Liver (tissue), 3 donors: ENCODE measurements around the gene NOS1AP.

ENCODE experiments used
- EGR1 ChIP-seq, 2 donors: IDR thresholded peaks; 2 replicates each; pipeline ENCODE4 v1.6.1; 2016 to 2018; ENCODE audit warnings: antibody characterized with exemption in 2 of 2, low read depth in 2 of 2
- GABPA ChIP-seq, 2 donors: IDR thresholded peaks in 1 of 2; conservative IDR thresholded peaks in 1 of 2; 2 replicates each; pipeline ENCODE4 v1.6.1; 2016; ENCODE audit warnings: antibody characterized with exemption in 2 of 2, mild to moderate bottlenecking in 1 of 2, moderate library complexity in 1 of 2
- JUND ChIP-seq, 2 donors: IDR thresholded peaks; 2 replicates each; pipeline ENCODE4 v1.6.1; 2016; ENCODE audit warnings: antibody characterized with exemption in 2 of 2
- NR2F2 ChIP-seq: IDR thresholded peaks from 2 replicates; pipeline ENCODE4 v1.6.1; 2016; ENCODE audit warnings: antibody characterized with exemption
- REST ChIP-seq: IDR thresholded peaks from 2 replicates; pipeline ENCODE4 v1.6.1; 2016; ENCODE audit warnings: antibody characterized with exemption, mild to moderate bottlenecking
- RXRA ChIP-seq, 2 donors: IDR thresholded peaks; 2 replicates each; pipeline ENCODE4 v1.6.1; 2017 to 2018; ENCODE audit warnings: antibody characterized with exemption in 2 of 2, mild to moderate bottlenecking in 1 of 2
- SP1 ChIP-seq: IDR thresholded peaks from 2 replicates; pipeline ENCODE4 v1.6.1; 2018; ENCODE audit warnings: antibody characterized with exemption, mild to moderate bottlenecking
- TAF1 ChIP-seq: conservative IDR thresholded peaks from 2 replicates; pipeline ENCODE4 v1.6.1; 2016; ENCODE audit warnings: antibody characterized with exemption, mild to moderate bottlenecking
- YY1 ChIP-seq: IDR thresholded peaks from 2 replicates; pipeline ENCODE4 v1.6.1; 2016; ENCODE audit warnings: antibody characterized with exemption, mild to moderate bottlenecking
- TF ChIP-seq, protein P1 (sequence below): fragments of 150-350 bp; IDR thresholded peaks from 2 replicates; pipeline ENCODE4 v1.5.1; 2017; ENCODE audit warnings: improper control_type of control experiment, low read depth, low read length; ENCODE audit not compliant: missing input control
- TF ChIP-seq, protein P2 (sequence below): IDR thresholded peaks from 2 replicates; pipeline ENCODE4 v1.6.1; 2016; ENCODE audit warnings: antibody characterized with exemption
- TF ChIP-seq, protein P3 (sequence below): IDR thresholded peaks from 2 replicates; pipeline ENCODE4 v1.6.1; 2016; ENCODE audit warnings: antibody characterized with exemption
- donor health status: healthy.
- donor health status: healthy.

GRCh38 chr1:162023181-162023546, 46.3 kb upstream of the NOS1AP start:
- TF ChIP-seq, protein P1, sequence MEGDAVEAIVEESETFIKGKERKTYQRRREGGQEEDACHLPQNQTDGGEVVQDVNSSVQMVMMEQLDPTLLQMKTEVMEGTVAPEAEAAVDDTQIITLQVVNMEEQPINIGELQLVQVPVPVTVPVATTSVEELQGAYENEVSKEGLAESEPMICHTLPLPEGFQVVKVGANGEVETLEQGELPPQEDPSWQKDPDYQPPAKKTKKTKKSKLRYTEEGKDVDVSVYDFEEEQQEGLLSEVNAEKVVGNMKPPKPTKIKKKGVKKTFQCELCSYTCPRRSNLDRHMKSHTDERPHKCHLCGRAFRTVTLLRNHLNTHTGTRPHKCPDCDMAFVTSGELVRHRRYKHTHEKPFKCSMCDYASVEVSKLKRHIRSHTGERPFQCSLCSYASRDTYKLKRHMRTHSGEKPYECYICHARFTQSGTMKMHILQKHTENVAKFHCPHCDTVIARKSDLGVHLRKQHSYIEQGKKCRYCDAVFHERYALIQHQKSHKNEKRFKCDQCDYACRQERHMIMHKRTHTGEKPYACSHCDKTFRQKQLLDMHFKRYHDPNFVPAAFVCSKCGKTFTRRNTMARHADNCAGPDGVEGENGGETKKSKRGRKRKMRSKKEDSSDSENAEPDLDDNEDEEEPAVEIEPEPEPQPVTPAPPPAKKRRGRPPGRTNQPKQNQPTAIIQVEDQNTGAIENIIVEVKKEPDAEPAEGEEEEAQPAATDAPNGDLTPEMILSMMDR, result no peak
- no peak for TF ChIP-seq JUND (IDR thresholded peaks at IDR 0.05)
- TF ChIP-seq YY1, result no peak
- TF ChIP-seq, protein P2, sequence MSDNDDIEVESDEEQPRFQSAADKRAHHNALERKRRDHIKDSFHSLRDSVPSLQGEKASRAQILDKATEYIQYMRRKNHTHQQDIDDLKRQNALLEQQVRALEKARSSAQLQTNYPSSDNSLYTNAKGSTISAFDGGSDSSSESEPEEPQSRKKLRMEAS, result no peak
- no peak for TF ChIP-seq EGR1 (IDR thresholded peaks at IDR 0.05; ENCODE audit: low read depth in 2 of 2)
- TF ChIP-seq REST, result no peak
- TF ChIP-seq TAF1, result no peak
- no peak for TF ChIP-seq GABPA (IDR thresholded peaks at IDR 0.05 in 1 of 2, conservative IDR thresholded peaks at IDR 0.05 in 1 of 2)
- no peak for TF ChIP-seq SP1
- no peak for TF ChIP-seq NR2F2
- TF ChIP-seq, protein P3, sequence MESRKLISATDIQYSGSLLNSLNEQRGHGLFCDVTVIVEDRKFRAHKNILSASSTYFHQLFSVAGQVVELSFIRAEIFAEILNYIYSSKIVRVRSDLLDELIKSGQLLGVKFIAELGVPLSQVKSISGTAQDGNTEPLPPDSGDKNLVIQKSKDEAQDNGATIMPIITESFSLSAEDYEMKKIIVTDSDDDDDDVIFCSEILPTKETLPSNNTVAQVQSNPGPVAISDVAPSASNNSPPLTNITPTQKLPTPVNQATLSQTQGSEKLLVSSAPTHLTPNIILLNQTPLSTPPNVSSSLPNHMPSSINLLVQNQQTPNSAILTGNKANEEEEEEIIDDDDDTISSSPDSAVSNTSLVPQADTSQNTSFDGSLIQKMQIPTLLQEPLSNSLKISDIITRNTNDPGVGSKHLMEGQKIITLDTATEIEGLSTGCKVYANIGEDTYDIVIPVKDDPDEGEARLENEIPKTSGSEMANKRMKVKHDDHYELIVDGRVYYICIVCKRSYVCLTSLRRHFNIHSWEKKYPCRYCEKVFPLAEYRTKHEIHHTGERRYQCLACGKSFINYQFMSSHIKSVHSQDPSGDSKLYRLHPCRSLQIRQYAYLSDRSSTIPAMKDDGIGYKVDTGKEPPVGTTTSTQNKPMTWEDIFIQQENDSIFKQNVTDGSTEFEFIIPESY, result no peak
- TF ChIP-seq RXRA (IDR thresholded peaks at IDR 0.05), result no peak
